Adrenal gland (tissue), 12 donors: Measurements from ENCODE around the gene IQGAP1. TPM values are rescaled to one million over a fixed set of nuclear protein-coding genes. Genes with fewer than 3 reads are reported as not detected.

Source experiments
- DNase-seq, 7 donors: peaks; one replicate each; pipeline ENCODE4 v3.0.0-alpha.2; 2019 to 2020
- H3K27ac ChIP-seq, 5 donors: fragments of 200-600 bp; sonication (generic) in 4 of 5; 1 replicate in 3 of 5; 2 replicates in 2 of 5; pipeline versions ENCODE4 v1.5.1 to v1.8.0; 2016 to 2020; ENCODE audit warnings: mild to moderate bottlenecking in 1 of 5
- H3K27me3 ChIP-seq: fragments of 200-600 bp; 2 replicates; pipeline ENCODE4 v1.8.0; 2021
- H3K36me3 ChIP-seq, 2 donors: fragments of 200-600 bp; replicated peaks in 1 of 2; 1 replicate in 1 of 2; 2 replicates in 1 of 2; pipeline versions ENCODE4 v1.5.1 to v1.8.0; 2018 to 2022
- H3K4me1 ChIP-seq, 2 donors: fragments of 200-600 bp; replicated peaks in 1 of 2; 1 replicate in 1 of 2; 2 replicates in 1 of 2; pipeline versions ENCODE4 v1.5.1 to v1.8.0; 2018 to 2021
- H3K4me3 ChIP-seq, 4 donors: fragments of 200-600 bp; sonication (generic) in 3 of 4; one replicate each; pipeline ENCODE4 v1.5.1; 2016 to 2018
- H3K9me3 ChIP-seq, 3 donors: fragments of 200-600 bp; sonication (generic) in 1 of 3; replicated peaks in 1 of 3; 1 replicate in 2 of 3; 2 replicates in 1 of 3; pipeline versions ENCODE4 v1.5.1 to v1.8.0; 2016 to 2021
- CTCF ChIP-seq, 6 experiments: fragments of 450-650 bp in 4 of 6; fragments of 200-600 bp in 2 of 6; sonication (generic) in 1 of 6; IDR thresholded peaks; 1 replicate in 5 of 6; 2 replicates in 1 of 6; pipeline versions ENCODE4 v1.5.1 to v1.8.0; 2016 to 2021; ENCODE audit warnings: antibody characterized with exemption in 6 of 6, mild to moderate bottlenecking in 2 of 6, moderate library complexity in 1 of 6
- POLR2A ChIP-seq, 2 donors: fragments of 450-650 bp; IDR thresholded peaks; one replicate each; pipeline ENCODE4 v1.6.1; 2017; ENCODE audit warnings: antibody characterized with exemption in 2 of 2, mild to moderate bottlenecking in 2 of 2, moderate library complexity in 1 of 2
- WGBS, 4 donors: extraction: QIAGEN DNeasy Blood & Tissue Kit in 2 of 4; methylation state at CpG; one replicate each; pipeline versions ENCODE4 v1.1.5 to v1.1.7; 2013 to 2017; 5-methylcytosine and 5-hydroxymethylcytosine counted together
- intact Hi-C, 2 donors: fragments of 100-400 bp; cut with DNase I; formaldehyde crosslinking; loops; one replicate each; pipeline versions ENCODE4 v1.14.1 to v1.15.0; 2022 to 2023
- polyA plus RNA-seq, 3 donors: library from polyadenylated mRNA; stranded (reverse); fragments of 200-250 nt in 2 of 3; fragments of 350-450 nt in 1 of 3; fragmentation: Illumina TruSeq in 1 of 3; extraction: RNeasy Lipid Tissue Mini Kit (QIAGEN cat#74804) in 1 of 3; gene quantifications; one replicate each; pipeline ENCODE4 v1.2.3, GENCODE V29; 2013 to 2014
- total RNA-seq, 9 donors: library from RNA; depleted of rRNA in 4 of 9; stranded (reverse); fragments of >200 nt in 4 of 9; fragments of 120-200 nt in 1 of 9; fragmentation: NEBNext Ultra II Directional in 1 of 9; extraction: Animal tissue kit (Norgen Biotek cat#: 25700) in 1 of 9; gene quantifications; one replicate each; pipeline versions ENCODE4 v1.1.0 to v1.2.4, GENCODE V29; 2013 to 2023
- donor health status: healthy with polysubstance abuse.
- donor health status: Bipolar disorder and iron deficiency.
- donor health status: DM: yes; HTN: yes; CAD: no.
- donor health status: DM: no; HTN: no; CAD: no.
- donor health status: DM: no; HTN: no; CAD: no.
- donor health status: DM: yes; HTN: yes; CAD: no.

IQGAP1 gene
- total and polyA plus RNA-seq, 12 donors: 34.3 to 261 (median 150) TPM

- intact Hi-C loops: no loop called here
- Histone ChIP-seq H3K4me1 (peaks cover 6 to 22% of the 10 kb centered on the region in 2 donors), H3K9me3 (no peaks in the 10 kb centered on the region), H3K27me3 (no peaks in the 10 kb centered on the region), H3K36me3 (peaks cover 0 to 50% of the 10 kb centered on the region in 2 donors), H3K27ac (no peak overlapping the region), H3K4me3 (no peak overlapping the region)
- no peak for DNase-seq
- TF ChIP-seq POLR2A (IDR thresholded peaks at IDR 0.05) (no peak), CTCF (IDR thresholded peaks at IDR 0.05) (no peak)
- 43 to 54% (median 49%) methylated on average over 2 of the region's 2 CpGs for WGBS, 4 donors
These were observed 51.9 kb downstream of the IQGAP1 start for GRCh38 chr15:90439946-90440345.

- Histone ChIP-seq H3K27me3 (no peaks in the 10 kb centered on the region), H3K4me3 (no peak overlapping the region), H3K9me3 (no peaks in the 10 kb centered on the region), H3K27ac (no peak overlapping the region), H3K4me1 (peaks cover 0 to 11% of the 10 kb centered on the region in 2 donors), H3K36me3 (peaks cover 0 to 50% of the 10 kb centered on the region in 2 donors)
- TF ChIP-seq POLR2A (IDR thresholded peaks at IDR 0.05) (no peak), CTCF (IDR thresholded peaks at IDR 0.05) (no peak)
- 84 to 93% (median 91%) methylated on average over 3 of the region's 3 CpGs for WGBS, 4 donors
- intact Hi-C loops: no loop called here
- no peak for DNase-seq
These were observed 53.0 kb downstream of the IQGAP1 start for GRCh38 chr15:90441027-90441426.

GRCh38 chr15:90442423-90442822 lies 54.4 kb downstream of the IQGAP1 start:
- Histone ChIP-seq H3K9me3 (no peaks in the 10 kb centered on the region), H3K36me3 (peaks cover 0 to 50% of the 10 kb centered on the region in 2 donors), H3K4me3 (no peak overlapping the region), H3K27ac (no peak overlapping the region), H3K27me3 (no peaks in the 10 kb centered on the region), H3K4me1 (peaks cover 0 to 2% of the 10 kb centered on the region in 2 donors)
- intact Hi-C loops: no loop called here
- no peak for TF ChIP-seq POLR2A (IDR thresholded peaks at IDR 0.05)
- no peak for TF ChIP-seq CTCF (IDR thresholded peaks at IDR 0.05)
- no peak for DNase-seq
- WGBS, 4 donors: 96 to 100% (median 97%) methylated on average over 5 of the region's 5 CpGs

- peaks cover 0 to 59% of the 10 kb centered on the region in 2 donors for H3K36me3 ChIP-seq
- WGBS, 4 donors: 83 to 93% (median 93%) methylated on average over 4 of the region's 4 CpGs
- TF ChIP-seq POLR2A (IDR thresholded peaks at IDR 0.05) (no peak), CTCF (IDR thresholded peaks at IDR 0.05) (no peak)
These were observed 61.2 kb downstream of the IQGAP1 start for GRCh38 chr15:90449206-90449735.

More at GRCh38 chr15:90449206-90449735, 61.2 kb downstream of the IQGAP1 start:
- Histone ChIP-seq H3K27ac (no peak overlapping the region), H3K27me3 (no peaks in the 10 kb centered on the region), H3K9me3 (no peaks in the 10 kb centered on the region), H3K4me1 (no peaks in the 10 kb centered on the region), H3K4me3 (no peak overlapping the region)
- DNase-seq: no peak
- intact Hi-C loops: no loop called here
